Measurements from ENCODE around the gene ANK2.

- TF ChIP-seq CTCF (IDR thresholded peaks at IDR 0.05 in 4 of 5, conservative IDR thresholded peaks at IDR 0.05 in 1 of 5) (no peak), POLR2A (IDR thresholded peaks at IDR 0.05) (no peak)
These were observed 279.1 kb downstream of the ANK2 start for GRCh38 chr4:113328514-113328913.
